Measurements from ENCODE around the gene MAPT. TPM values are rescaled to one million over a fixed set of nuclear protein-coding genes. Genes with fewer than 3 reads are reported as not detected.

Gene MAPT
- total and polyA plus RNA-seq, 2 of the 4 experiments (the other 2 are of a cell fraction) = 0.18 to 0.19 TPM

- Histone ChIP-seq H2AFZ (replicated peaks; ENCODE audit: low read length, poor library complexity) (peak overlapping the region; percentile 70), H2BK120ac (ENCODE audit: low read depth, low read length) (no peak overlapping the region), H3K4me1 (ENCODE audit: control insufficient read depth, insufficient read depth, low read length) (peaks cover 7% of the 10 kb centered on the region), H2BK20ac (ENCODE audit: low read depth, low read length) (no peak overlapping the region), H3K23ac (ENCODE audit: low read depth, low read length) (no peak overlapping the region), H2AK5ac (ENCODE audit: low read depth, low read length) (no peak overlapping the region), H4K91ac (ENCODE audit: insufficient read depth, low read depth, low read length) (no peak overlapping the region), H3K4ac (ENCODE audit: low read depth, low read length) (no peak overlapping the region), H4K5ac (ENCODE audit: low read depth, low read length) (no peak overlapping the region), H3K9me3 (ENCODE audit: control insufficient read depth, insufficient read depth, low read length) (no peaks in the 10 kb centered on the region), H3K9me1 (ENCODE audit: insufficient read depth, low read length) (peaks cover 3% of the 10 kb centered on the region), H2BK5ac (ENCODE audit: low read depth, low read length, poor library complexity, severe bottlenecking) (no peak overlapping the region), H3K9ac (ENCODE audit: low read depth, low read length) (no peak overlapping the region), H3K27ac (ENCODE audit: insufficient read depth, low read length) (no peak overlapping the region), H3K14ac (replicated peaks; ENCODE audit: low read depth, low read length) (no peak overlapping the region), H4K20me1 (ENCODE audit: insufficient read depth, low read length) (no peaks in the 10 kb centered on the region), H3K4me3 (ENCODE audit: insufficient read depth, low read depth, low read length) (no peak overlapping the region), H2BK15ac (ENCODE audit: low read depth, low read length) (no peak overlapping the region), H3K36me3 (ENCODE audit: control insufficient read depth, insufficient read depth, low read length) (no peaks in the 10 kb centered on the region), H3K56ac (ENCODE audit: extremely low read depth, insufficient read depth, low read length) (no peak overlapping the region), H2AK9ac (replicated peaks; ENCODE audit: low read depth, low read length, poor library complexity) (peak overlapping the region; percentile 50), H3K79me1 (ENCODE audit: low read depth in 1 of 2, low read length in 2 of 2) (no peaks in the 10 kb centered on the region), H3K18ac (ENCODE audit: low read depth, low read length) (no peak overlapping the region), H3K4me2 (ENCODE audit: low read depth, low read length) (no peak overlapping the region), H3K27me3 (ENCODE audit: control insufficient read depth, insufficient read depth, low read length) (peaks cover 5% of the 10 kb centered on the region), H4K8ac (ENCODE audit: low read depth in 2 of 2, low read length in 2 of 2) (no peak overlapping the region)
- dilution Hi-C loops (cut with HindIII; ENCODE audit: low sequenced_read_pairs, unreplicated experiment) = no loop called here
- intact Hi-C loops (cut with micrococcal nuclease) = loop anchor here (10.0 kb wide), 1 partner anchor 275 kb away; no protein-coding TSS in a partner anchor
- POLR2A ChIA-PET (ENCODE audit: unreplicated experiment) = no interaction called here
- in situ Hi-C loops (cut with MboI; ENCODE audit: low sequenced_read_pairs) = no loop called here
- CTCF ChIA-PET = no interaction called here
- DNase-seq (peak; percentile 62), ATAC-seq (ENCODE audit: low read depth) (peak; percentile 40; the same call in 1 of the 2 replicates)
- TF ChIP-seq MAFK (IDR thresholded peaks at IDR 0.05; ENCODE audit: low read depth, low read length) (no peak), USF2 (IDR thresholded peaks at IDR 0.05; ENCODE audit: low read depth, low read length) (no peak), CEBPB (IDR thresholded peaks at IDR 0.05; ENCODE audit: low read depth, low read length) (no peak), CHD1 (IDR thresholded peaks at IDR 0.05; ENCODE audit: low read depth, low read length) (no peak)
- BruUV-seq (replicated peaks) = no TSS peak
- 73% methylated on average over 15 of the region's 33 CpGs; no CpG with 5 or more reads in 1 of the 2 experiments for WGBS, 2 experiments (ENCODE audit: extremely low coverage in 2 of 2, insufficient read length in 1 of 2)
These were observed 115.6 kb downstream of the MAPT start for GRCh38 chr17:46009681-46010596.

Data from IMR-90 (cell line).